Stimulated activated naive CD8-positive, alpha-beta T cell treated with anti-CD3 and anti-CD28 coated beads, Interleukin-15, Interleukin-2, amounts not matched to agents 100 U/mL and 50 U/mL, for 24 hours (primary cell): ENCODE measurements around the gene IL12RB2.
A peak's percentile ranks its signal among the peaks of the same experiment; 100 is the strongest.

Source experiments
- ATAC-seq: fragments of 150-1000 bp; cut with Tn5 transposase; one replicate; pipeline ENCODE4 v1.10.0; 2021
- DNase-seq: peaks from one replicate; pipeline ENCODE4 v3.0.0; 2021

Gene IL12RB2

DNA sequence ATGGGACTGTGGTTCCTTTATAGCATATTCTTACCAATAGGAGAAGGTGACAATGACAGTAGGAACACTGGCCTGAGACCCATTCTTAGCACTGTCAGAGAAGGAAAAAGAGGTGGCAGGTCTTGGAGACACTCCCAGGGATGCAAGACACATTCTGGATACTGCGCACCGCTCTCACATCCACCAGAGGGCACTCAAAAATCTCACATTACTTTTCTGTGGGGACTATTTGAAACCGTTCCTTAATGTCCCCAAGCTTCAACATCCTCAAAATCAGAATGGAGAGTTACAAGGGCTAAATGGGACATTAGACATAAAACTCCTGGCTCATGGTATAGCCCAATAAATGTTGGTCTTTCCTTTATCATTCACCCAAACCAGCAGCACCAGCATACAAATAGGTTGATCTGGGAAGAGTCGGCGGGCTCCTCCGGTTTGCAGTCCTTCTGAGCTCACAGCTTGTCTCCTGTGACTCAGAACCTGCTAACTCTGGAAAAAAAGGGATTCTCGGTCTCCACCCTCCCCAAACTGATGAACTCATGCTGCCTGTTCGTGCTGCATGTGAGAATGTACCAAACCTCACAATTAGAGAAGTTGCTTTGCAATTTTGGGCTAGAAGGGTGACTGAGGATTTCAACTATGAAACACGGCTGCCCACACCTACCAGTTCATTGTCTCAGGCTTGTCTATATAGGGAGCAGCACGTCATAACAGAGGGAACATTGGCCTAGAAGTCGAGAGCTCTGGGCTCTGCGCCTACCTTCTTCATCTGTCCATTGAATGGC is 40.2 kb downstream of the IL12RB2 start:
- DNase-seq (no peak), ATAC-seq (peak; percentile 33)

DNA sequence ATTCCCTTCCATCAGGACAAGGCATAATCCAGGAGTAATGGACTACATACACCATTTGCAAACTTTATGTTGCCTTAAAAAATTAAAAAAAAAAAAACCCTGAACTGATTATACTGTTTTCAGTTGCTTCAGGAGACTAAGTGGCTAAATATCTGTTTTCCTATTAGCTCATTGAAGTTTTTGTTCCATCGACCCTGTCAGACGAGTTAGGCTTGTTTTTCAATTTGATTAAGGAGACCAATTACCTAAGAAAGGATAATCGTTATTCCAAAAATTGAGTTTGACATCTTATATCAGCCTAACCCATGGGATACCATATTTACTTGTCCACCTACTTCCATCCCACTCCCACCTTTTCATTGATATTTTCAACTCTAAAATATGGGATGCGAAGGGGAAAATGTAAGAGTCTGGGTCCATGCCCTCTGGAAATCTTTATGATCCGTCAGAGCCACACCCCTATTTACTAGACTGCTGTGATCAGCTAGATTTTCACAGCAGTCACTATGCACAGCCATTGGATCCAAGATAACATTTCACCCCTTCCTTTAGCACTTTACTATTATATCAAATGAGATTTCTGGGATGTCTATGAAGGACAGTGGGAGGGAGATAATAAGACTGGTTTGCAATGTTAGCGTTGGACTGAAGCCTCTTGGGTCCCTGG is 41.0 kb downstream of the IL12RB2 start:
- DNase-seq: no peak
- no peak for ATAC-seq

DNA sequence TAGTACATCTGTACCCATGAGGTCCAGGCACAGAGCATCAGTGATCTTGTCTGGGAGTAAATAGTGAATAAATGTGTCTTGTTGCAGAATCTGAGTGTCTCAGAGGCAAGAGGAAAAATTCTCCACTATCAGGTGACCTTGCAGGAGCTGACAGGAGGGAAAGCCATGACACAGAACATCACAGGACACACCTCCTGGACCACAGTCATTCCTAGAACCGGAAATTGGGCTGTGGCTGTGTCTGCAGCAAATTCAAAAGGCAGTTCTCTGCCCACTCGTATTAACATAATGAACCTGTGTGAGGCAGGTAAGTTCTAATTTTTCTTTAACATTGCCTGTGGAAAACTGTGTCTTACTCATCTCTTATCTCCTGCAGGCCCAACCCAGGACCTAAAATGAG is 43.1 kb downstream of the IL12RB2 start:
- ATAC-seq (peak; percentile 54), DNase-seq (no peak)

DNA sequence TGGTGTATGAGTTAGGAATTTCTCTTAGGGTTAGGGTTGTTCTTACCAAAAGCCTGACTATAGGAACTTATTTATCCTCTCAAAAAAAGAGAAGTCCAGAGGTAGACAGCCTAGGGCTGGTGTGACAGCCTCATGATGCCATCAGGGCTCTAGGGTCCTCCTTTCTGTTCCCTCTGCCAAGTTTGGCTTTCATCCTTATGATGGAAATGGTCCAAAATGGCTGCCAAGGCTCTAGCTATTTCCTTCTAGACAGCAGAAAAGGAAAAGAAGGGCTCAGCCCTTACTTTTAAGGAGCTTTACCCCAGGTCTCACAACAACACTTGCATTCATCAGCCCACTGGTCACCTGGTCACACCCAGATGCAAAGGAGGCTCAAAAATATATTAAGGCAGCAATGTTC is 44.5 kb downstream of the IL12RB2 start:
- ATAC-seq: no peak
- DNase-seq: no peak

DNA sequence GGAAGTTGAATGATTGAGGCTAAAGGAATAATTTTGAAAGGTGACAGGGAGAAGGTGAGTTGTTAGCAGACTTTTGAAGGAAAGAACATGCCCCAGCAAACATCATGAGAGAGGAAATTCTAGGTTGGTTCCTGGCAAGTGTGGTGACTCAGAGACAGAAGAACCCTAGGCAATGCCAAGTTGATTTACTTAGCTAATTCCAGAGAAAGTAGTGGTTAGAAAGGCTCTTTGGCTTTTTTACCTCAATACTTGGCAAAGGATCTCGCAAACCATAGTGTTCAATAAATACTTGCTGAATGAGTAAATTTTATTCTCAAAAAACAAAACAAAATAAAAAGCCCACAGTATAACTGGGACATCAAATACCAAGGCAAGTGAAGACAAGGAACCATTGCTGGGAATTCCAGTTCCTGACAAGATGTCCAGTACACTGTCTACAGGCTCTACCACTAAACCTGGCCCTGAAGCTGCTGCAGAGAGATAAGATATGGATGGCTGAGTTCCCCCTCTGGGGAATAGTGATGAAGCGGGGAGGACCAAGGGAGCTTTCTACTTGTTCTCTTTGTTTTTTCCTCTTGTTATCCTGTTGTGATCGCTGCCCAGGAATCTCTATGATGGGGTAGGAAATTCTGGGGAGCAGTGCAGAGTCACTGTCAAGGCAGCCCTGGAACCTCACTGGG is 48.2 kb downstream of the IL12RB2 start:
- ATAC-seq (no peak), DNase-seq (no peak)

DNA sequence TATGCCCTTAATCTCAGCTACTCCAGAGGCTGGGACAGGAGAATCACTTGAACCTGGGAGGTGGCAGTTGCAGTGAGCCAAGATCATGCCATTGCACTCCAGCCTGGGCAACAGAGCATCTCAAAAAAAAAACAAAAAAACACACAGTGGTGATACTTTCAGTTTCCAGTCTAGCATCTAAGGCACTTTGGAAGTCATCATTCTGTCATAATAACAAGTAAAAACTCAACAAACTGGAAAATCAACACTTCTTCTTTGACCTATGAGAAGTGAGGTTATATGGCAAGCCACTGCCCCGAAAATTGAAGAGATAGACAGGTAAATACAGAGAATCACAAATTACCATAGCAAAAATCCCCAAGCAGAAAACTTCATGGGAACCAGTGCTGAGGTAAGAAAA is 51.9 kb downstream of the IL12RB2 start:
- DNase-seq: no peak
- ATAC-seq: no peak

DNA sequence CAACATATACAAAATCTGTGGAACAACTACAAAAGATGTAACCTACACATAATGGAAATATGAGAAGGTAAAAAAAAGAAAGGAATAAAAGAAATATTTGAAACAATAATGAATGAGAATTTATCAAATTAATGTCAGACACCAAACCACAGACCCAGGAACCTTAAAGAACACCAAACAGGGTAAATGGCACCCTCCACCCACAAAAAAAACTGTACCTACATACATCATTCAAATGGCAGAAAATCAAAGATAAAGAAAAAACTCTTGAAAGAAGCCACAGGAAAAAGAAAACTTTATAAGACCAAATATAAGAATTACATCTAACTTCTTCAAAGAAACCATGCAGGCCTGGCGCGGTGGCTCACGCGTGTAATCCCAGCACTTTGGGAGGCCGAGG is 54.0 kb downstream of the IL12RB2 start:
- ATAC-seq (no peak), DNase-seq (no peak)

DNA sequence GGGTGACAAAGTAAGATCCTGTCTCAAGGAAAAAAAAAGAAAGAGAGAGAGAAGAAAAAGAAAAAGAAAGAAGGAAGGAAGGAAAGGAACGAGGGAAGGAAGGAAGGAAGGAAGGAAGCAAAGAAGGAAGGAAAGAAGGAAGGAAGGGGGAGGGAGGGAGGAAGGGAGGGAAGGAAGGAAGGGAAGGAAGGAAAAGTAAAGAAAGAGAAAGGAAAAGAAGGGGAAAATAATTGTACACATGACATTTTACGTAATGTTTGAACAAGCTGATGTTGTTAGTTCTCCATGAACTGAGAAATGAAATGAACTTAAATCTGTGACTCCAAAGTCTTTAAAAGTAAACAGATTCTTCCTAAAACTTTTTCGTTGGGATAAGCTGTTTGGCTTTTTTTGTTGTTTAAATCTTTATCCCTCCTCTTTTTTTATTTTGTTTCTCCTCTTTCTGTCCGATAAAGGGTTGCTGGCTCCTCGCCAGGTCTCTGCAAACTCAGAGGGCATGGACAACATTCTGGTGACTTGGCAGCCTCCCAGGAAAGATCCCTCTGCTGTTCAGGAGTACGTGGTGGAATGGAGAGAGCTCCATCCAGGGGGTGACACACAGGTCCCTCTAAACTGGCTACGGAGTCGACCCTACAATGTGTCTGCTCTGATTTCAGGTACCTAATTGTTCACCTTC is 59.8 kb downstream of the IL12RB2 start:
- DNase-seq: no peak
- ATAC-seq: no peak

DNA sequence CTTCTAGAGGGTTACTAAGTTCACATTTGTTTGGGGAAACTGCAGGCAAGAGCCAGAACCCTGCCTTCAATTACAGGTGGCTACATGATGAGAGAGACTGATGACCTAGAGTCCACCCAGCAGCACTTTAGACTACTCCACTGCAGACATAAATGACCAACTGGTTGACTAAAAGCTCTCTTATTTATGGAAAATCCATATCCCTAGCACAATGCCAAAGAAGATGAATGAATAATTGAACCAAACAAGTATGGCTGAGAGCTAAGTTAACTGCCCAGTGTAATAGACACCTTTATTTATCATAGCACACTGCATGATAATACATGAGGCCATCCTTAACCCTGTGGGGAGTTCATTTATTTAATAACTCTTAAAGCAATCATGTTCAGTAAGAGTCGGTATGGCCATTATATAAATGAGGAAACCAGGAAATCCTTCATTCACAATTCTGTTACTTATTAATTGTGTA is 60.4 kb downstream of the IL12RB2 start:
- no peak for ATAC-seq
- no peak for DNase-seq

DNA sequence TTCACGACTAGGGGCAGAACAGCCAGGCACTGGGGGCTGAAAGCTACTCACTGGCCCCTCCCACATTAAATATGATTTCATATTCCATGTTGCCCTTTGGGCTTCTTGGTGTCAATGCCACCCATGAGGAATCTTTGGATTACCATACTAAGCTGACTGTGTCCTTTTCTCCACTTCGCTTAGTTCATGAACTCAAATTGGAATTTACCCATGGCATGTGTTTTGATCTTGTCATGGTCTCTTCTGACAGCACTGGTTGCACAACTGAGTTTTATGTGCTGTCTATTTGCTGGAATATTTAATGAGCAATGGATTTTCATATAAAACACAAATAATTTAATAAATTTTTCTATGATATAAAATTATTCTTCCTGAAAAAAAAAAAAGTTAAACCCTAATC is 63.4 kb downstream of the IL12RB2 start:
- DNase-seq (no peak), ATAC-seq (no peak)

DNA sequence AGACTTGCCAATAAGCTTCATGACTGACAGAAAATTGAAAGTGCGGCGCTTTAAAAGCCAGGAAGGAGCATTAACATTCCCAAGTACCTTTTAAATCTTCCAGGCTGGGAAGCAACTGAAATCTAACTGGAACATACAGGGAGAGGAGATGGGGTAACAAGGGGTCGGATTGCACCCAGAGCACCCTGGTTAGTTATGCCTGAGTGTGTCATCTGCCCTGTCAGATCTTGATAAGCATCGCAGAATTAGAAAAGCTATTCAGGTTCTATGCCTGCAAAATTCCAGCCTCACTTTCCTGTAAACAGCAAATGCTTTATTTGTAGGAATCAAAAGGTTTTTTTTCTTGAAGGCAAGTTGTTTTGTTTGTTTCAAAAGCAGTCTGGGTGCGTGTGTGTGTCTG is 64.0 kb downstream of the IL12RB2 start:
- DNase-seq (no peak), ATAC-seq (no peak)

DNA sequence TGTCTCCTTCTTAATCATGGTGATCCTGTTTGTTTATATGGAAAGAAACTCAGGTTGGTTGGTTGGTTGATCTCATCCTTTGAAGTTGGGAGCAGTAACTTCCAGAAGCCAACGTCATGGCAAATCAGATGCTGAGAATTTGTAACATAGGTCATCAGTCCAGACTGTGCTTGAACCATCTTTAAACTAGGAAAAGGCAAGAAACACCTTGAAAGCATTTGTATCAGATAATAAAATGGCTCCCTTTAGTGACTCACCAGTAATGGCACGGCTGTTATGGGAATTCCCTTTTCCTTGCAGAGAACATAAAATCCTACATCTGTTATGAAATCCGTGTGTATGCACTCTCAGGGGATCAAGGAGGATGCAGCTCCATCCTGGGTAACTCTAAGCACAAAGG is 64.5 kb downstream of the IL12RB2 start:
- DNase-seq: no peak

DNA sequence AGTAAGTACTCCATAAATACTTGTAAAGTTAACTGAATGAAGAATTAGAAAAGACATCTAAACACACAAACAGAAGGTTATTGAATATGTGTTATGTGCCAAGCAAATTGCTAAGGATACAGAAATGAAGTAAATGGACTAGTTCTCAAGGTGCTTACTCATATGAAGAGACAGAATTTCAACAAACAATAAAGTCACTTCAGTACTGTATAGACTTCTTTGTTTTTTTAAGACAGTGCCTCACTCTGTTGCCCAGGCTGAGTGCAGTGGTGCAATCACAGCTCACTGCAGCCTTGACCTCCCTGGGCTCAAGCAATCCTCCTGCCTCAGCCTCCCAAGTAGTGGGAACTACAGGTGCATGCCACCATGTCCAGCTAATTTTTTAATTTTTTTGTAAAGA is 65.2 kb downstream of the IL12RB2 start:
- no peak for DNase-seq
- no peak for ATAC-seq

More for the DNA sequence above, 64.5 kb downstream of the IL12RB2 start:
- no peak for ATAC-seq

DNA sequence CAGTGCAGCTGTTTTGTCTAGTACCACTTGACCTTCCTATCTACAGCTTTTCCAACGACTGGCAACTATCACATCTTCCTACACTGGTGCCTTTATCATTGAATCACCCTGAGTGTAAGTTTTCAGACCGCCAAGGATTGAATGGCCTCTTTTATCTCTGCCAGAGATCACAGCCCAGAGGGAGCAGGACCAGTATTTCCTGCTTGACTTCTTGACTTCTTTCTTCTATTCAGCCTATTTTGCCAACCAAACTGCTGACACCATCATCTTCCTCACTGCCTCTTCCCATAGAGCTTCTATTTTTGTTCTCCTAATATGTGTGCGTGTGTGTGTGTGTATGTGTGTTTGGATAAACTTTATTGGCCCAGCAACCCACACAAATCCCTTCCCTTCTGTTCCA is 68.7 kb downstream of the IL12RB2 start:
- ATAC-seq: no peak

DNA sequence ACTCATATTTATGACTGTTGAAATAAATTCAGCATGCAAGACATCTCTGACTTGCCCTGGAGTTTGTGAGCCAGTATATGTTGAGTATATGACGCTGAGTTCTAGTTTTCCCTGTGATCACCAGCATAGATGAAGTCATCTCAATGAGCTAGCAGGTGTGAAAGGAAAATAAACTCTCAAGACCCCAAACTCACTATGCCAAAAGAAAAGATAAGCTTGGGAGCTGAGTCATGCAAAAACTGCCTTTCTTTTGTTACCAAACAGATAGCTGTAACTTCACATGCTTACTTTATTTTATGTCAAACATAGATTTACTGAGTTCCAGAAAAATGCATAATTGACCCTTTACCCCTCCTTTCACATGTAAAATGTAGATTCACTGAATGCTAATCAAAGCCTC is 69.6 kb downstream of the IL12RB2 start:
- DNase-seq: no peak
- no peak for ATAC-seq

More for the DNA sequence above, 68.7 kb downstream of the IL12RB2 start:
- no peak for DNase-seq

DNA sequence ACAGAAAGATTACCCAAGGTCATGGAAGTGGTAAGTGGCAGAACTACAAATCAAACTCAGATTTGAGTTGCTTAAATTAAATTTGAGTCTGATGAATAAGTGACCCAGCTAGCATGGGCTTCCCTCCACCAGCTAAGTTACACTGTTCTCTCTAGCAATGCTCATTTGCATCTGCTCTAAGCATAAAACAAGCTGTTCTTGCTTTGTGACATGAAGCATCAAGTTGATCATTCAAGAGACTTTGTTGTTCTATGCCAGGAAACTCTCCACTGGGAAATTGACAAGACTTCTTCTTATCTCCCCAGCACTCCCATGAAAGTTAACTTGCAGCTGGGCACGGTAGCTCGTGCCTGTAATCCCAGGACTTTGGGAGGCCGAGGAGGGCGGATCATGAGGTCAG is 73.5 kb downstream of the IL12RB2 start:
- DNase-seq (no peak), ATAC-seq (no peak)

DNA sequence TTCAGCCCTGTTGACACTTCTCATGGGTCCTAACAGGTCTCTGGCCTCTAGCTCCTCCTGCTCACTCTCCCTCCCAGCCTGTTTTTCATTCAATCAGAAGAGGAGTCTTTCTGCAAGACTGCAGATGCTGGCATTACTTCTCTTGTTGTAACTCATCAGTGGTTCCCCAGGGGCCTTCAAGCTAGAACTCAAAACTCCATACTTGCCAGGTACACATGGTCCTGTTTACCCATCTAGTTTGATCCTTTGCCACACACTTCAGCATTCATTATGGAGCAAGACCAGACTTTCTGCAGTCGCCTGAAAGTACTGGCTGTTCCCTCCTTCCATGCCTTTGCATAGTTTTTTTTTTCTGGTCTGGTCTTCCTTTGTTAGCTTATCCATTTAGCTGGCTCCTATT is 74.6 kb downstream of the IL12RB2 start:
- no peak for DNase-seq
- ATAC-seq: no peak

DNA sequence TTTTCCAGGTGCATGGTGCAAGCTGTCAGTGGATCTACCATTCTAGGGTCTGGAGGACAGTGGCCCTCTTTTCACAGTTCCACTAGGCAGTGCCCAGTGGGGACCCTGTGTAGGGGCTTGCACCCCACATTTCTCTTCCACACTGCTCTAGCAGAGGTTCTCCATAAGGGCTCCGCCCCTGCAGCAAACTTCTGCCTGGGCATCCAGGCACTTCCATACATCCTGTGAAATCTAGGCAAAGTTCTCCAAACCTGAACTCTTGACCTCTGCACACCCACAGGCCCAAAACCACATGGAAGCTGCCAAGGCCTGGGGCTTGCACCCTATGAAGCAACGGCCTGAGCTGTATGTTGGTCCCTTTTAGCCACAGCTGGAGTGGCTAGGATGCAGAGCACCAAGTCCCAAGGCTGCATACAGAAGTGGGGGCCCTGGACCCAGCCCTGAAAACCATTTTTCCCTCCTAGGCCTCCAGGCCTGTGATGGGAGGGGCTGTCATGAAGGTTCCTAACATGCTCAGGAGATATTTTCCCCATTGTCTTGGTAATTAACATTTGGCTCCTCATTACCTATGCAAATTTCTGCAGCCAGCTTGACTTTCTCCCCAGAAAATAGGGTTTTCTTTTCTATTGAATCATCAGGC is 76.4 kb downstream of the IL12RB2 start:
- no peak for ATAC-seq

DNA sequence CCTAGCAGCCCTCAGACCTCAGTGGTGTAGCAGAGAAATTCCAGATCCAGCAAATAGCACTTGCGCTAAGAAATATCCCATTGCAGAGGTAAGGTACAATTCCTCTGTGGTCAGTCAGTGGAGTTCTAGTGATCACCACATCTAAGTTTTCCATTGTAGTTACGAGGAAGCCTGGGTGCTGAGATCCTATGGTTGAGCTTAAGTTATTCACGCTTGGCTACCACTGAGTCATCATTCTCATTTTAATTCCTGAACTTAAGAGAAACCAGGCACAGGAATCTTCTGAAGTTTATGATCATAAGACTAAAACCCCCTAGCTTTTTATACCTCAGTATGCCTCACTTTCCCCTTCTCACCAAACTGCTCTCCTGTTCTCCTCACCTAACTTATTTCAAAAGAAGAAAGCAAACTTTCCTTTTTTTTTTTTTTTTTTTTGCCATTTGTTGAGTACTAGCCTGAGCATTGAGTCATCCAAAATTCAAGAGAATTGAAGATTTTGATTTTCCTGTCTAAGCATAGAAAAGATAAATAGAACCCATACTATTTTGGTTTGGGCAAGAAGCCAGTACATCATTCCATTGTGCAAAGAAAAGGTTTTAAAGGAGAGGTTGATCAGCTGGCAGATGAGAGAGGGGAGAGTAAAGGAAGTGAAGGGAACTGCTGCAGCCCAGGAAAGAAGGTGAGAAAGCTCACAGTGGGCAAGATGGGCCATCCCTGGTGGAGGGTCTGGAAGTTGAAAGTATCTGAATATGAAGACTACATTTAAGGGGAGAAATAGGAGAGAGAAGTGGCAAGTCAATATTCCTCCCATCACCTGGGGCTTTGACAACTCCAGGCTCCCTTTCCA is 82.6 kb downstream of the IL12RB2 start:
- no peak for DNase-seq
- no peak for ATAC-seq

More for the DNA sequence above, 76.4 kb downstream of the IL12RB2 start:
- DNase-seq: no peak

DNA sequence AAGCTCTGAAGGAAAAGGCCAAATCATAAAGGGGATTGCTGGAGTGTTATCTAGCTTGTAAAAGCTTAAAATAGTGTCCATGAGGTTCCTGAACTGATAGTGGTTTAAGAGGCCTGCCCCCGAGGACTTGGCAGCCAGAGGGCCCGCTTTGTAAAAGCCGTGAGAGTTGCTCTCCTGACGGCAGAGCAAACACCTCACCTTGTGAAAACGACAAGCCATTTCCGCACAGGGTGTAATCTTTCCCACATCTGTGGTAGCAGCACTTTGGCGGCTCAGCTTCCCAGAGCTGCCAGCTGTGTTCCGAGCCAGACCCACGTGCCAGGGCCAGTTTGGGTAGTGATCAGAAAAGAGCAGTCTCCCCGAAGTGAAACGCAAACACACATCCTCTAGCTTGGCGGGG is 85.6 kb downstream of the IL12RB2 start:
- DNase-seq (no peak), ATAC-seq (no peak)

DNA sequence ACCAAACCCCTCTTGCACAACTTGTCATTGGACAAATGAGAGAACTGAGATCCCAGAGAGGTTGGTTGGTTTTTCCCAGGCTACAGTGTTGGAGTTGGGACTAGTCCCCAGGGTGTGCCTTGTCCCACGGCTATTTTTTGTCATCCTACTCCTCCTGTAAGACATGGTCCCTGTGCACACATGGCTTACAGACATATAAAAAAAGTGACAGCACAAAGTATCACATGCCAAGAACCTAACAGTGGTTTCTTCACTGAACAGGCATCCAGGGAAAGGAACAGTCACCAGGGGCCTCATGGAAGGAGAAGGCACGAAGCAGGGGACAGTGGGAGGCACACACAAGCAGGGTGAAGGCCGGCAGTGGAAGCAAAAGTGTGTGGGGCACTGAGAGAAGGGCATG is 86.1 kb downstream of the IL12RB2 start:
- ATAC-seq: no peak
- DNase-seq: no peak
